HG03571 (cell line): ENCODE results near the gene DAPK3.
"Not testable (repeated sequence)": the region's sequence is repeated elsewhere in the genome, so short reads cannot be mapped to it uniquely, and the experiment has no call there.

Source experiments
- ATAC-seq: cut with Tn5 transposase; IDR thresholded peaks from one replicate; pipeline ENCODE4 v1.9.1; 2021; ENCODE audit not compliant: unreplicated experiment

The DAPK3 gene

DNA sequence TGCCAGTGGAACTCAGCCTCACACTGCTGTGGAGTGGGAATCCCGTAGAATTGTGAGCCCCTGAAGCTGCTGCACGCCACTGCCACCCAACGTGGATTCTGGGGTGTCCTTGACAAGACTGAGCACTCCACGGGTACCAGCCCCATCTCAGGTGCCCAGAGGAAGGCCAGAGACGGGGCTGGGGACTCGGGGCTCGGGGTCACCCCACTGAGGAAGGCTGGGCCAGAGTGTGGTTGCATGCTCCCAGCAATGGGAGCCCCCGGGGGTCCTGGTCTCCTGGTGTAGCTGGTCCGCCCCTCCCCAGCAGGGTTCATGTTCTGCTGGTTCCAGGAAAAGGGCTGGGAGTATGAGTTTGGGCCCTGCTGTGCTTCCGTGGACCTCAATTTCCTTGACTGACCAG, 15.2 kb downstream of the DAPK3 start:
- ATAC-seq = no peak

DNA sequence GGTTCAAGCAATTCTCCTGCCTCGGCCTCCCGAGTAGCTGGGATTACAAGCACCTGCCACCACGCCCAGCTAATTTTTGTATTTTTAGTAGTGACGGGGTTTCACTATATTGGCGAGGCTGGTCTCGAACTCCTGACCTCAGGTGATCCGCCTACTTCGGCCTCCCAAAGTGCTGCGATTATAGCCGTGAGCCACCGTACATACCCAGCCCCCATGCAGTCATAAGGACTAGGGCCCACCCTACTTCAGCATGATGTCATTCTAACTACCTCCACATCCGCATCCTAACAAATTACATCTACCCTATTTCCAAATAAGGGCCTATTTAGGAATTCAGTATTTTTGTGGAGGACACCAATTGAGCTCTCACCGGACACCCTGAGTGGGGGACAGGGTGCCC, 15.6 kb downstream of the DAPK3 start:
- not testable (repeated sequence) for ATAC-seq

DNA sequence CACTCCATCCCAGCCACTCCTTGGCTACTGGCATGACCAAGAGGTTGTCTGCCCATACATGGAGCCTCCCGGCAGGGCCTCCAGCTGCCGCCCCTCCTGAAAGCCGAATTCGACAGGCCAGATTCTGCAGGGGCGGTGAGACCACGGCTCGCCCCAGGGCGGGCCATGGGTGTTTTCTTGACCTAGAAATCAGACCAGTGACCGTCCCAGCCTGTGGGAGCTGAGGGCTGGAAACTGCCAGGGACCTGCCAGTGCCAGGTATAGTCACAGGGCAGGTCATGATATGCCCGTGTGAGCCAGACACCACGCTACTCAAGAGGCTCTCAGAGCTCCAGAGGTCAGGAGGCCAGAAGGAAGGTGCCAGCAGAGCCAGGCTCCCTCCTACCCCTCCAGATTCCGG, 16.8 kb downstream of the DAPK3 start:
- no peak for ATAC-seq

DNA sequence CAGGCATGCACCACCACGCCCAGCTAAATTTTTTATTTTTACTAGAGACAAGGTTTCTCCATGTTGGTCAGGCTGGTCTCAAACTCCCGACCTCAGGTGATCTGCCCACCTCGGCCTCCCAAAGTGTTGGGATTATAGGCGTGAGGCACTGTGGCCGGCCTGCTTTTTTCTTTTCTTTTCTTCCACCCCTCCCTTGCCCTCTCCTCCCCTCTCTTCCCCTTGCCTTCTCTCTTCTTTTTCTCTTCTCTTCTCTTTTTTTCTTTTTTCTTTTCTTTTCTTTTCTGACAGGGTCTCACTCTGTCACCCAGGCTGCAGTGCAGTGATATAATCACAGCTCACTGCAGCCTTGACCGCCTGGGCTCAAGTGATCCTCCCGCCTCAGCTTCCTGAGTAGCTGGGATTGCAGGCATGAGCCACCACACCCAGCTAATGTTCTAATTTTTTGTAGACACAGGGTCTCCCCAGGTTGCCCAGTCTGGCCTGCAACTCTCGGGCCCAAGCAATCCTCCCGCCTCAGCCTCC, 18.1 kb downstream of the DAPK3 start:
- ATAC-seq = not testable (repeated sequence)

DNA sequence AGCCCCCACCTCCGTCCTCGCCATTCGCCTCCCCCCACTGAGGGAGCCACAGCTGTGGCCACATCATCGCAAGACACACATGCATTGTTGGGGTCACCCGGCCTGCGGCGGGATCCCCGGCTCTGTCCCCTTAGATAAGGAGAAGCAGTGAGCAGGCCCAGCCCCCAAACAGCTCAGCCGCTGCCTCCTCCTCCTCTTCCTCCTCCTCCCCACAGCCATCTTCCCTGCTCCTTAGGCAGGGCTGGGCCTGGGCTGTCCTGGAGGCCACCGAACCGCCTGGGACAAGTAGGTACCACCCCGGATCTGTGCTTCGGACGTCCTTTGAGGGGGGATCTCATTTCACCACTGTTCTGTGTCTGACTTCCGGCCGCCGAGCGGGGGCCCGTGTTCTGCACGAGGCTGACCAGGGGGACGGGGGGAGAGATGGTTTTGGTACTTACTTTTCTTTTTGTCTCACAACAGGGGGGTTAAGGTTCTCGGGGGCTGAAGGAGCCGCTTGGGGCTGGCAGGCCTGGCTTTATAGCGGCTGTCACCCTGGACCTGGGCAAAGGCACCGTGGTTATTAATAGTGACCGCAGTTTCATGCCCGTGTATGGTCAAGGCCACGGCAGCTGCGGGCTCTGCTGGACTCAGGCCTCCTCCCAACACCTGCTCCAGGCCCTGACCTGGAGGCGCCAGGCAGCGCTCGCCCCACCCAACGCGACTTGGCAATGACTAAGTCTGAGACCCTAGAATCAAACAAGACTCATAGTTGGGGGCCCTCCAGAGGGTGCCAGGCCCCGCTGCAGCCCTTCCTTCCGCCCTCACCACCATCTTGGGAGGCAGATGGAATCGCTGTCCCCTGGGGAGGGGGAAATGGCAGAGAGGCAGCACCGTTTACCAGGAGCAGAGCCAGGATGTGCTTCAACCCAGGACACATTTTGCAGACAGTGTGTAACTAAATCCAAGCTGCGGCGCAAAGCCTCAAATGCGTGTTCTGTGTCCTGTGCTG, 19.7 kb downstream of the DAPK3 start:
- ATAC-seq = no peak

DNA sequence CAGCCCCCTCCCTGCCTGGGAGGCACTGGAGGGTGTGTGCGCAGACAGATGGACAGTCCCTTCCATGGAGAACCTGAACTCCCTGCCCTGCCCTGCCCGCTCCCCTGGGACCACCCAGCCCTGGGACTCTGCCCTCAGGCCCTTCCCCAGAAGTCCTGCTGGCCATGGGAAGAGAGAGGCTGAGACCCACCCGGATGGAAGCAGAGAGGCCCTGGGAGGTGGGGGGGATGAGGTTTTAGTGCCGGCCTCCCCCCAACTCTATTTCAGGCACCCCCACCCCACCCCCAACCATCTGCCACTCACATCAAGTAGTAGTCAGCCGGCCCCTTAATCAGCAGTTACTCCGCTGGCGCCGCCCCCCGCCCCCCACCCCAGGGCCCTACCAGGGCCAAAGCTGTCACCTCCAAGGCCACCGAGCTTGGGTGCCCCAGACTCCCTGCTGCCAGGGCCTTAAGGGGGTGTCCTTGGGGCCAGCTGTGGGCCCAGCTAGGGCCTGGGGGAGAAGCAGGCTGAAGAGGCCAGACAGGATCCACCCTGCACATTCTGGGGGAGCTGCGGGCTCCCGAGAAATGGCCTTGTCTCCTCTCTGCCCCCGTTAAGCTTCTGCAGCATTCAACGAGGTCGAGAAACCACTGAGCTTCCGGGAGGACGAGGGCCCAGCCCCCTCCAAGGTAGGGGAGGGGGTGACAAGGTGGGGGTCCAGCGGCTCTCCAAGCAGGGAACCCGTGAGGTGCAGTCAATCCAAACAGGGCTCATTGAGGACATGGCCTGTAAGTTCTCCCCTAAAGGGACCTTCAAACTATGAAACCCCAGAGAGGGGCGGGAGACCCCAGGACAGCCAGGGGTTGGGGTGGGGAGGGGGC, 20.7 kb downstream of the DAPK3 start:
- no peak for ATAC-seq

DNA sequence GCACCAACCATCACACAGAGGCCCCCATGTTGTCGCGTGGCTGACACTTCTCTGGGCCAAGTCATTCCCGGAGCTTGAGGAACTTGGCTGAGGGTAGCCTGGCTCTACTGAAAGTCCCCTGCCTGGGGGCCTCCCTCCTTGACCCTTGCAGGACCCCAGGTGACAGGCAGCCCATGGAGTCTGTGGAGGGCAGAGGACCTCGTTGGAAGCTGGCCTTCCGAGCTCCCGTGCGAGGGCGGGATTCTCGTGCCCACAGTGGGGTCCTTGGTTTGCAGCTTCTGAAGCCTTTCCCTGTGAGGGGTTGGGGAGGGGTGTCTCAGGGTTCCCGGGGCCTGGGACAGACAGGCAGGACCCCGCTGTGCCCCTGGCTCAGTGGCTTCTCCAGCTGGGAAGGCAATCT, 21.6 kb downstream of the DAPK3 start:
- ATAC-seq = no peak

DNA sequence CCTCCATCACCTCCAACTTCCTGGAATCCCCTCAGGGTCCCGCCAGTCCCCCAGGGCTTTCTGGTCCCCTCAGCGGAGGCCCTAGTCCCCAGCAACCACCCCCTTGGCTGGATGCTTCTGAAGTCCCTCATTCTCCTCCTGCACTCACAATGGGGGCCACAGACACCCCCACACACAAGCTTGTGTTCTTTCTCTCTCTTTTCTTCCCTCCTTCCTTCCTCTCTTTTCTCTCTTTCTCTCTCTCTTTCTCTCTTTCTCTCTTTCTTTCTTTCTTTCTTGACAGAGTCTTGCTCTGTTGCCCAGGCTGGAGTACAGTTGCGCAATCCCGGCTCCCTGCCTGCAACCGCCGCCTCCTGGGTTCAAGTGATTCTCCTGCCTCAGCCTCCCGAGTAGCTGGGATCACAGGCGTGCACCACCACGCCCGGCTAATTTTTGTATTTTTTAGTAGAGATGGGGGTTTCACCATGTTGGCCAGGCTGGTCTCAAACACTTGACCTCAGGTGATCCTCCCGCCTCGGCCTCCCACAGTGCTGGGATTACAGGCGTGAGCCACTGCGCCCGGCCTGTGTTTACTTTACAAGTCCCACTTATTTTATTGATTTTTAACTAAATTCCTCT, 23.5 kb downstream of the DAPK3 start:
- ATAC-seq = not testable (repeated sequence)

DNA sequence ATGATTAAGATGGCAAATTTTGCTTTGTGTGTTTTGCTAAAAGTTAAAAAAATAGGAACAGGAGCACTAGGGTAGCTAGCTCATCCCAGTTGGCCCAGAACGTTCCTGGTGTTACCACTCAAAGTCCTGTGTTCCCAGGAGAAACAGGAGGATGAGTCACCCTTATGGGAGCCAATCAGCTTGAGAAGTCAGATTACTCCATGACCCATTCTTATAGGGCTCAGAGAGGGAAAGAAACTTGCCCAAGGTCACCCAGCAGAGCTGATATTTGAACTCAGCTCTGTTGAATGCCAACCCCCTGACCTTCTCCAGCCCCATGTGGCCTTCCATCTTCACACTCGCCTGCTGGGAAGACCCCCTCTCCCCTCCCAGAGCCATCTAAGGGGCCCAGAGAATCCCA, 25.1 kb downstream of the DAPK3 start:
- ATAC-seq = no peak

DNA sequence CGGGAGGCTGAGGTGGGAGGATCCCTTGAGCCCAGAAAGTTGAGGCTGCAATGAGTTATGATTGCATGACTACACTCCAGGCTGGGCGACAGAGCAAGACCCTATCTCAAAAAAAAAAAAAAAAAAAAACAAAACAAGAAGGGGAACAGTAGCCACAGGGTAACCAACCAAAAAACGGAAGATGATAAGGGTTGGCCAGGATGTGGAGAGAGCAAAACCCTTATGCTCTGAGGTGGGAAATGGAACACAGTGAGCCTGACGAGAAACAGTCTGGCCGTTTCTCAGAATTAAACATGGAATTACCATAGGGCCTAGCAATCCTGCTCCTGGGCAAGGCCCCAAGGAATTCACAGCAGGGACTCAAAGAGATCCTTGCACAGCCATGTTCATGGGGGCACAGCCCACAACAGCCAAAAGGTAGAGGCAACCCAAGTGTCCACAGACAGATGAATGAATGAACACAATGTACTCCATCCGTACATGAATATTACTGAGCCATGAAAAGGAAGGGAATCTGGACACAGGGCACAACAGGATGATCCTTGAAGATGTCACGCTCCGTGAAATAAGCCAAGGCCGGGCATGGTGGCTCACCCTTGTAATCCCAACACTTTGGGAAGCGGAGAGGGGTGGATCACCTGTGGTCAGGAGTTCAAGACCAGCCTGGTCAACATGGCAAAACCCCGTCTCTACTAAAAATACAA, 26.7 kb downstream of the DAPK3 start:
- no peak for ATAC-seq

DNA sequence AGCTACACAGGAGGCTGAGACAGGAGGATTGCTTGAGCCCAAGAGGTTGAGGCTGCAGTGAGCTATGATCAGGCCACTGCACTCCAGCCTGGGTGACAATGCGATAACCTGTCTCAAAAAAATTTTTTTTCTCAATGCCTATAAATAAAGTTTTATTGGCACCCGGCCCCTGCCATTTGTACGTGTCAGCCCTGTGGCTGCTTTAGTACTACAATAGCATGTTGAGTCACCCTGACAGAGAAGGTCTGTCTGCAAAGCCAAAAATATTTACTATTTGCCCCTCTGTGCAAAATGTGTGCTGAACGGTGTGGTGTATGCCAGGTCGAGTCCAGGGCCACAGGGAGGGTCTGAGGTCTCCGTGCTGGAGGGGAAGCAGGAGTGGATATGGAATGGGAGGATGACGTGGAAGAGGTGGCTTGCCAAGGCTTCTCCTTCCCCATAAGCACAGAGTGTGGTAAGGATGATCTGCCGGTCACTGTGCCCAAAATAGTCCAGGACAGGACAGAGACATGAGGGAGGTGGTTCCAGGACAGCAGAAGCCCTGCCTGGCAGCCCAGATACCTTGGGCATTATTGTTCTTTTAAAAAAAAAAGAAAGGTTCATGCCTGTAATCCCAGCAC, 28.0 kb downstream of the DAPK3 start:
- ATAC-seq = no peak

DNA sequence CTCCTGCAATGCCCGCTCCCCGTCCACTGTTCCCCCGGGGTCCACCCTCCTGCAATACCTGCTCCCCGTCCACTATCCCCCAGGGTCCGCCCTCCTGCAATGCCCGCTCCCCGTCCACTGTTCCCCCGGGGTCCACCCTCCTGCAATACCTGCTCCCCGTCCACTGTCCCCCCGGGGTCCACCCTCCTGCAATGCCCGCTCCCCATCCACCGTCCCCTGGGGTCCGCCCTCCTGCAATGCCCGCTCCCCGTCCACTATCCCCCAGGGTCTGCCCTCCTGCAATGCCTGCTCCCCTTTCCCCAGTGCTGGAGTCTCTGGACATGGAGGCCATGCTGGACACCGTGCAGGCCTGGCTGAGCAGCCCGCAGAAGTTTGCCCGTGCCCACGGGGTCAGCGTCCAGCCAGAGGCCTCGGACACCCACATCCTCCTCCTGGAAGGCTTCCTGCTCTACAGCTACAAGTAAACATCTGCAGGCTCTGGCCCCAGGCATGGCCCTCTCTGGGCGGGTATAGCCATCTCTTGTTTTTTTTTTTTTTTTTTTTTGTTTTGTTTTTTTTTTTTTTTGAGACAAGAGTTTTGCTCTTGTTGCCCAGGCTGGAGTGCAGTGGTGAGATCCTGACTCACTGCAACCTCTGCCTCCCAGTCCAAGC, 32.5 kb downstream of the DAPK3 start:
- ATAC-seq = not testable (repeated sequence)

DNA sequence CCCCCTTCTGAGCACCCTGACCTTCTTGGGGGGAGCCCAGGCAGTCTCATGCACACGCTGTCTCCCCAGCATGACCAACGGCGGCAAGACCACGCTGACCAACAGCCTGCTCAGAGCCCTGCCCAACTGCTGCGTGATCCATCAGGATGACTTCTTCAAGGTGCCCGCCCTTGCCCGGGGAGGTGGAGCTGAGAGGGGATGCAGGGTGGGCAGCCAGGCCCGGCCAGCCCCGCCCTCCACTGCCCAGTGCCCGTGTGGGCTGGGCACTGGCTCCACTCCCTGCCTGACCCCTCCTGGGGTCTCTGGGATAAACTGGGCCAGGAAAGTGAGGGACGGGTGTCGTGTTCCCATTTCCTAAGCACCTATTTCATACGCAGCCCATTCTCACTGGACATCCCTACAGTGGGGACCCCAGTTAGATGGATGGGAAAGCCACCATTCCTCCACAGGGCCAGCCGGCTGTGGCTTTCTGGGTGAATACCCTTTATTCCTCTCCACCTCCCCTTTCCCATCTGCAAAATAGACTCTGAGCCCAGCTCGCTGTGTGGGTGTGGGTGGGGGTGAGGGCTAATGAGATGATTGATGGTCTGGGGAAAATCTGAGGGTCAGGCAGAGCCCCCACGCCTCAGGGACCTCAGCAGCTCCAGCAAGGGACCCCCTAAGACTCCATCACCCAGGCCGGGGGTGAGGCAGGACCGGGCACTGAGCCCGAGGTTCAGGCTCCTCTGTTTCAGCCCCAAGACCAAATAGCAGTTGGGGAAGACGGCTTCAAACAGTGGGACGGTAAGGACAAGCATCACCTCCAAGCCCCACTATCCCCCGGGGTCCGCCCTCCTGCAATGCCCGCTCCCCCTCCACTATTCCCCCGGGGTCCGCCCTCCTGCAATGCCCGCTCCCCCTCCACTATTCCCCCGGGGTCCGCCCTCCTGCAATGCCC, 34.1 kb downstream of the DAPK3 start:
- ATAC-seq = no peak

DNA sequence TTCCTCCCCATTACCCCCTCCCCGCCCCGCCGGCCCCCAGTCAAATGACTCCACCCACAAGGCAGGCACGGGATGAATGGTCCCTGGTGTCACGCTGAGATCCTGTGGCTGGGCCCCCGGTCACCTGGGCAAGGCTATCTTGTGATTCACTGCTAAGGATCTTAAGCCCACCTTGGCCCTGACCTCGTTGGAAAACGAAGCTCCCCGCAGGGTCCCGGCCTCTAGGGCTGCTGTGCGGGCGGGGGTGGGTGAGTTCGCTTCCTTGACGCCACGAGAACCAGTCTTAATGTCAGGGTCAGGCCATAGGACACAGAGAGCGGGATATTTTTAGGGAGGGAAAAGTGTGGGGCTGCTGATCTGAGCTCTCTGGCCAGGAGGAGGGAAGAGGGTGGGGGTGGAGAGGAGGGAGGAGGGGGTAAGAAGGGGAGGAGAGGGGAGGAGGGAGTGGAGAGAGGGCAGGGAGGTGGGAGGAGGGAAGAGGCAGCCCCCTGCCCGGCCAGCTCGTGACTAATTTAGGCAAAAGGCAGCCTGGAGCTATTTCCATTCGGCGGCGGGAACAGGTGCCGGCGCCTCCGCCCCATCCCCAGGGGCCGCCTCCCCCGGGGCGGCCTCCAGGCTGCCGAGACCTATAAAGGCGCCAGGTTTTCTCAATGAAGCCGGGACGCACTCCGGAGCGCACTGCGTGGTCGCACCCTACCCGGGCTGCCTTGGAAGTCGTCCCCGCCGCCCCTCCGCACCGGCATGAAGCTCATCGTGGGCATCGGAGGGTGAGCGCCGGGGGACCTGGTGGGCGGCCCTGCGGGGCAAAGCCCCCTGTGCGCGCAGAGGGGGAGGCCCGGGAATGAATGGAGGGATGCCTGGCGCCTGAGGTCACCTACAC, 37.7 kb downstream of the DAPK3 start, which contains the start of gene NMRK2:
NMRK2 (plus strand) TSS at position 139 of the 880 bp plus-strand sequence; CDS start at position 742, 603 bp downstream.
- no peak for ATAC-seq

DNA sequence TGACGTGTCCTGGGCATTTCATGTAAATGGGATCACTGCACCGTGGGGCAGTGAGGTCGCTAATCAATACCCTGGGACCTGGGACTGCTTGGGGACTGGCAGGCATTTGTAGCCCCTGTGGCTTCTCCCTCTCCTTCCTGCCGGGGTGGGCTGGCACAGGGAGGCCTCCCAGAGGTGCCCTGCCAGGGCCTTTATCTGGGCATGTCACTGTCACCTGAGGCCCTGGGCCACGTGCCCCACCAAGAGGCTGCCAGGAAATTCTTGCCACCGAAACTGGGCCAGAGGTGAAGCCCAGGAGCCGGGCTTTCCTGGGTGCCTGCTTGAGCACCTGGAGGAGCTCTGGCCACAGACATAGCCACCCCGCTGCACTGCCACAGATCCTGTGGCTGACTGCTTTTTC, 39.9 kb downstream of the DAPK3 start:
- ATAC-seq = no peak

DNA sequence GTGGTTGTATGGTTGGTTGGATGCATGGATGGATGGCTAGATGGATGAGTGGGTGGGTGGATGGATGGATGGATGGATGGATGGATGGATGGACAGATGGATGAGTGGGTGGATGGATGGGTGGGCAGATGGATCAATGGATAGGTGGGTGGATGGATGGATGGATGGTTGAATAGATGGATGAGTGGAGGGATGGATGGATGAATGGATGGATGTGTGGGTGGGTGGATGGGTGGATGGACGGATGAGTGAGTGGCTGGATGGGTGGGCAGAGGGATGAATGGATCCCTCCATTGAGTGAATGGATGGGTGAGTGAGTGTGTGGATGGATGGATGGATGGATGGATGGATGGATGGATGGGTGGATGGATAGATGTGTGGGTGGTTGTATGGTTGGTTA, 47.0 kb downstream of the DAPK3 start:
- no peak for ATAC-seq

DNA sequence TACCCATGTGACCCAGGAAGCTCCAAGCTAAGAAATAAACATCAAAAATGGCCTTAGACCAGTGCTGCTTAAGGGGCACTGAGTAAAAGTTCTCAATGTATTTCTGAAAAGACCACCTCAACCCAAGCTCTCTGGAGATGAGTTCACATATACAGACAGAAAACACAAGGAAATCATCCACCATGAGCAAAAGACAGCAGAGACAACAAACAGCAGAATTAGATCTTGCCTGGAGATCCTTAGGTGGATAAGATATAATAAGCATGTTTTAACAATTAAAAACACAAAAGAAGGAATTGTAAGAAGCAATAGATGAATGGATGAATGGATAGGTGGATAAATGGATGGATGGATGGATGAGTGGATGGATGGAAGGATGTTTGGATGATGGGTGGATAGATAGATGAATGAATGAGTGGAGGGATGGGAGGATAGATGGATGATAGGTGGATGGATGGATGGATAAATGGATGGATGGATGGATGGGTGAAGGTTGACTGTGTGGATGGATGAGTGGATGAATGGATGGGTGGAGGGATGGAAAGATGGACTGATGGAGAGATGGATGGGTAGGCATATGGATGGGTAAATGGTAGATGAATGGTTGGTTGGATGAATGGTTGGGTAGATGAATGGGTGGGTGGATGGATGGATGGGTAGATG, 47.7 kb downstream of the DAPK3 start:
- ATAC-seq = no peak
